Adipocyte (in vitro differentiated cells): ENCODE measurements around the gene RNF6.

ENCODE experiments used
- DNase-seq: peaks from one replicate; pipeline ENCODE4 v3.0.0-alpha.2; 2015; ENCODE audit warnings: low read depth
- H3K27me3 ChIP-seq: replicated peaks from 2 replicates; pipeline ENCODE4 v1.7.0; 2013; ENCODE audit warnings: mild to moderate bottlenecking, low read length, moderate library complexity; ENCODE audit not compliant: control insufficient read depth, insufficient read depth
- H3K36me3 ChIP-seq: 2 replicates; pipeline ENCODE4 v1.7.0; 2013; ENCODE audit warnings: low read length, mild to moderate bottlenecking, moderate library complexity; ENCODE audit not compliant: control insufficient read depth, insufficient read depth, severe bottlenecking
- H3K4me1 ChIP-seq: 2 replicates; pipeline ENCODE4 v1.7.0; 2013; ENCODE audit warnings: mild to moderate bottlenecking, low read length, moderate library complexity; ENCODE audit not compliant: control insufficient read depth, insufficient read depth
- H3K4me3 ChIP-seq: 2 replicates; pipeline ENCODE4 v1.7.0; 2013; ENCODE audit warnings: mild to moderate bottlenecking, low read length, moderate library complexity
- H3K9ac ChIP-seq: 2 replicates; pipeline ENCODE4 v1.7.0; 2013; ENCODE audit warnings: mild to moderate bottlenecking, low read length, moderate library complexity
- H3K9me3 ChIP-seq: 2 replicates; pipeline ENCODE4 v1.7.0; 2013; ENCODE audit warnings: mild to moderate bottlenecking, low read length, moderate library complexity; ENCODE audit not compliant: control insufficient read depth

Gene RNF6

GRCh38 chr13:26198116-26198515, 24.0 kb downstream of the RNF6 start:
- no peak overlapping the region for H3K4me3 ChIP-seq

GRCh38 chr13:26197298-26197697, 24.8 kb downstream of the RNF6 start:
- peaks cover 18% of the 10 kb centered on the region for H3K4me1 ChIP-seq
- H3K36me3 ChIP-seq, result no peaks in the 10 kb centered on the region
- H3K9me3 ChIP-seq, result peaks cover 18% of the 10 kb centered on the region
- H3K9ac ChIP-seq, result no peak overlapping the region
- H3K27me3 ChIP-seq, result no peaks in the 10 kb centered on the region
- no peak overlapping the region for H3K4me3 ChIP-seq
- DNase-seq, result no peak

More at GRCh38 chr13:26198116-26198515, 24.0 kb downstream of the RNF6 start:
- Histone ChIP-seq H3K9me3 (peaks cover 18% of the 10 kb centered on the region), H3K27me3 (no peaks in the 10 kb centered on the region), H3K9ac (no peak overlapping the region), H3K36me3 (no peaks in the 10 kb centered on the region), H3K4me1 (peaks cover 26% of the 10 kb centered on the region)
- DNase-seq, result no peak

DNA sequence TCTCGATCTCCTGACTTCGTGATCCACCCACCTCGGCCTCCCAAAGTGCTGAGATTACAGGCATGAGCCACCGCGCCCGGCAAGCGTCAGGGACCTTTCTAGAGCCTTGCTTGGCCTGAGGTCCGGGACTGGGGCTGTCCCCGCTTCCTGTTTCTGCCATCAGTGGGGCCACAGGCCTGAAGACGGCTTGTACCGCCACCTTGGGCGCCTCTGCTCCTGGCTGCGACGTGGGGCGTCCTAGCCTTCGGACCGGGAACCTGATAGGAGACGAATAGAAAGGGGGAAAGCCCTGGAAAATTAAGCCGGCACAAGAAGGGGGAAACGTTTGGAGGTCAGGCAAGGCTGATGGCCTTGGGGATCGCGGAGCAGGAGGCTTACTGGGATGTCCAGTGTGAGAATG, 35.1 kb downstream of the RNF6 start:
- H3K9me3 ChIP-seq, result no peaks in the 10 kb centered on the region
- H3K4me1 ChIP-seq, result peaks cover 15% of the 10 kb centered on the region
- H3K27me3 ChIP-seq, result no peaks in the 10 kb centered on the region
- H3K4me3 ChIP-seq, result peak overlapping the region; percentile 91
- H3K9ac ChIP-seq, result peak overlapping the region; percentile 92
- H3K36me3 ChIP-seq, result no peaks in the 10 kb centered on the region
- no peak for DNase-seq

DNA sequence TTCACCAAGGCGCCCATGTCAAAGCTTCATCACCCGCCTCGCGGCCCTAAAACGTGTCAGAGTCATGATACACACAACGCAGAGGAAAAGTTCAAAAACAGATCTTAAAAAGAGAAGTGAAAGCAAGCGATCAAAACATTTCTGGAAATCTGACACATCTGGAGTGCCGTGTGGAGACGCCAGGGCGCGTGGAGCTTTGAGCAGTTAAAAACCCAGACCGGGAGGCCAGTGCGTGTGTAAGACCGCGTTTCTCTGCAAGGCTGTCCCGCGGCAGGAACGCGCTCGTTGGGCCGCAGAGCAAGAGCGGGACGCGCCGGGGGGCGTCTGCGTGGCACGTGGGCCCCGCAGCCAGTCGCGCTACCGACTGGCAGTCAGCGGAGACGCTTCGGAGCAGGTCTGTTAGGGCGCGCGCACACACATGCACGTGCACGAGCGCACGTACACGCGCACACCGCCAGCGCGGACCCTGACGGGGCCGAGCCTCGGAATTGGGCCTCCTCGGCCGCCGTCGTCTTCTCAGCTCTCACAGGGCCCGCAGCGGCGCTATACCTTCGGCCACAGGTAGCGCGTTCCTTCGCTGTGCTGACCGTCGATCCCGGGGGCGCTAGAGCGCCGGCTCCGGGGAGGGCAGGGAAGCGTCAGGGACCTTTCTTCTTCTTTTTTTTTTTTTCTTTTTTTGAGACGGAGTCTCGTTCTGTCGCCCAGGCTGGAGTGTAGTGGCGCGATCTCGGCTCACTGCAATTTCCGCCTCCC, 35.8 kb downstream of the RNF6 start:
- H3K27me3 ChIP-seq, result no peaks in the 10 kb centered on the region
- DNase-seq, result peak; percentile 88
- no peaks in the 10 kb centered on the region for H3K36me3 ChIP-seq
- no peaks in the 10 kb centered on the region for H3K9me3 ChIP-seq
- H3K4me3 ChIP-seq, result peak overlapping the region; percentile 91
- peaks cover 15% of the 10 kb centered on the region for H3K4me1 ChIP-seq
- peak overlapping the region; percentile 92 for H3K9ac ChIP-seq

- no peaks in the 10 kb centered on the region for H3K36me3 ChIP-seq
- peak overlapping the region; percentile 91 for H3K4me3 ChIP-seq
- H3K4me1 ChIP-seq, result peaks cover 15% of the 10 kb centered on the region
- no peaks in the 10 kb centered on the region for H3K27me3 ChIP-seq
- peak overlapping the region; percentile 92 for H3K9ac ChIP-seq
- no peaks in the 10 kb centered on the region for H3K9me3 ChIP-seq
- no peak for DNase-seq
Measured at GRCh38 chr13:26185720-26186117, 36.4 kb downstream of the RNF6 start.

DNA sequence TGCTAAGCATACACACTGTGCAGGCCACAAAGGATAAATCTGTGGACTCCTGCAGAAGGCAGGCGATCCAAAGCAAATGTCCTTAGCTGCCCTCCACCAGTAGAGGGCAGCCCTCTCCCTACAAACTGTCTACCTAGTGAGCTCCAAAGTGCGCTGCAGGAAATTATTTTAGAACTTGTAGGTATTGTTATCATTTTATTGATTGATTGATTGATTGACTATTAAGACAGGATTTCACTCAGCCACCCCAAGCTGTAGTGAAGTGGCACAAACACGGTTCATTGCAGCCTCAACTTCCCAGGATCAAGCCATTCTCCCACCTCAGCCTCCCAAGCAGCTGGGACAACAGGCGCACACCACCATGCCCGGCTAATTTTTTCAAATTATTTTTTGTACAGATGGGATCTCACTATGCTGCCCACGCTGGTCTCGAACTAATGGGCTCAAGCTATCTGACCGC, 37.3 kb downstream of the RNF6 start:
- no peaks in the 10 kb centered on the region for H3K9me3 ChIP-seq
- H3K36me3 ChIP-seq, result no peaks in the 10 kb centered on the region
- DNase-seq, result peak; percentile 86
- H3K4me3 ChIP-seq, result no peak overlapping the region
- peaks cover 2% of the 10 kb centered on the region for H3K27me3 ChIP-seq
- no peak overlapping the region for H3K9ac ChIP-seq
- peaks cover 15% of the 10 kb centered on the region for H3K4me1 ChIP-seq

DNA sequence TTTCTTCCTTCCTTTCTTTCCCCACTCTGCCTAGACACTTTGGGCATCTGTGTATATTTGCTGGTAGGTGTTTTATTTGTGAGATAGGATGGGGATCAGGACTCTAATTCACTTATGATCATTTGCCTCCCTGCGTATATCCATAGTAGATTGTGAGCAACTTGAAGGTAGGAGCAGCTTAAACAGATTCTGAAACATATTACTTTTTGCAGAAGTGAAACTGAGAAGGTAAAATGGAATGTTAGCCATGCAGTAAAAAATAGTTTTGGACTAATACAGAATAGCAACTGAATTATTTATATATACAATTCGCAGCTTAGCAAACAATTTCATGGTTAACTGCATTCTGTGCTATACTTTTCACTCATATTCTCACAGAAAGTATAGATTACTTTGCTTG, 38.7 kb downstream of the RNF6 start:
- Histone ChIP-seq H3K9ac (no peak overlapping the region), H3K36me3 (no peaks in the 10 kb centered on the region), H3K27me3 (peaks cover 10% of the 10 kb centered on the region)

GRCh38 chr13:26179344-26179743, 42.8 kb downstream of the RNF6 start:
- no peak overlapping the region for H3K9ac ChIP-seq
- no peak for DNase-seq
- no peaks in the 10 kb centered on the region for H3K4me1 ChIP-seq
- H3K4me3 ChIP-seq, result no peak overlapping the region
- H3K36me3 ChIP-seq, result no peaks in the 10 kb centered on the region
- no peaks in the 10 kb centered on the region for H3K9me3 ChIP-seq
- peaks cover 10% of the 10 kb centered on the region for H3K27me3 ChIP-seq

More for the DNA sequence above, 38.7 kb downstream of the RNF6 start:
- Histone ChIP-seq H3K4me3 (no peak overlapping the region), H3K9me3 (no peaks in the 10 kb centered on the region), H3K4me1 (peaks cover 15% of the 10 kb centered on the region)
- DNase-seq, result no peak

DNA sequence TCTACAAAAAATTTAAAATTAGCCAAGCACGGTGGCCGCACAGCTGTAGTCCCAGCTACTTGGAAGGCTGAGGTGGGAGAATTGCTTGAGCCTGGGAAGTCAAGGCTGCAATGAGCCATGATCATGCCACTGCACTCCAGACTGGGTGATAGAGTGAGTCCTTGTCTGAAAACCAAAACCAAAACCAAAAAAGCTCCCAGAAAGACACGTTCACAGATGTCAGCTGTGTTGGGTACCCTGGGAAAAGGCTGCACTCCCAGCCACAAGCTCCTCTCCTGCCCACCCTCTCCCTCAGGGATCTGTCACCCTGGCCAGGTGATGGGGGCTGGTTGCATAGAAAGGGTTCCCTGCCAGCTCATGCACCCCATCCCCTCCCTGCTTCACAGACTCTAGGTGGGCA, 53.3 kb downstream of the RNF6 start:
- Histone ChIP-seq H3K9ac (no peak overlapping the region), H3K27me3 (no peaks in the 10 kb centered on the region), H3K4me1 (no peaks in the 10 kb centered on the region), H3K9me3 (no peaks in the 10 kb centered on the region), H3K36me3 (no peaks in the 10 kb centered on the region), H3K4me3 (no peak overlapping the region)
- DNase-seq, result no peak

DNA sequence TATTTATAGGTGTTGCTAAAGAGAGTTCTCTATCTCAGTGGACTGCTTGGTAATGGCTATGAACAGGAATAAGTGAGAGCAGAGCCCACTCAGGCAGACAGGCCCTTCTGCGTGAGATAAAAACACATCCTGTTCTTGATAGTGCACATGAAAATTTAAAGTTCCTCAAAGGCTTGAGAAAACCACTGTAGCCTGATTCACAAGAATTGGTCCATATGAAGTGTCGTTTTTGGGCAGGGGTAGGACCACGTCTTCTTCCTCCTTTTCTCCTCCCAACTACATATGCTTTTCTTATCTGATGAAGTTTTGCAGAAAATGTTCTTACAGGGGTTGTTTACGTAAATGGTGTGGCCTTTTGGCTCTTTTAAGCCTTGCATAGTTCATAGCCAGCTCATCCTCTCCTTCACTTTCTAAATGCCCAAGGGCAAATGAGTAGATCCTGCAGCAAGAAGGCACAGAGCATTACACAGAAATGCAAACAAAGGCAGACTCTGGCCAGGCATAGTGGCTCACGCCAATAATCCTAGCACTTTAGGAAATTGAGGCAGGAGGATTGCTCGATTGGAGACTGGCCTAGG, 53.8 kb downstream of the RNF6 start:
- Histone ChIP-seq H3K4me1 (no peaks in the 10 kb centered on the region), H3K9ac (no peak overlapping the region), H3K9me3 (no peaks in the 10 kb centered on the region), H3K27me3 (no peaks in the 10 kb centered on the region), H3K36me3 (no peaks in the 10 kb centered on the region), H3K4me3 (no peak overlapping the region)
- peak; percentile 83 for DNase-seq

GRCh38 chr13:26163812-26164211, 58.3 kb downstream of the RNF6 start:
- Histone ChIP-seq H3K4me1 (no peaks in the 10 kb centered on the region), H3K4me3 (no peak overlapping the region), H3K27me3 (no peaks in the 10 kb centered on the region), H3K9me3 (no peaks in the 10 kb centered on the region), H3K36me3 (no peaks in the 10 kb centered on the region), H3K9ac (no peak overlapping the region)
- no peak for DNase-seq
